DMS79 treated with DMSO at 0.1 percent for 48 hours (cell line): ENCODE data around the gene HES2.
A peak's percentile ranks its signal among the peaks of the same experiment; 100 is the strongest.
"Not testable (repeated sequence)": the region's sequence is repeated elsewhere in the genome, so short reads cannot be mapped to it uniquely, and the experiment has no call there.

Source experiments
- DNase-seq: peaks from one replicate; lab custom pipeline; 2025; lab: John Stamatoyannopoulos, UW

Gene HES2

GRCh38 chr1:6454856-6455751 lies 35.4 kb upstream of the HES2 start:
- no peak for DNase-seq

- not testable (repeated sequence) for DNase-seq
These were observed 34.5 kb upstream of the HES2 start for GRCh38 chr1:6453895-6454855.

GRCh38 chr1:6450943-6451373 lies 31.2 kb upstream of the HES2 start:
- no peak for DNase-seq

DNA sequence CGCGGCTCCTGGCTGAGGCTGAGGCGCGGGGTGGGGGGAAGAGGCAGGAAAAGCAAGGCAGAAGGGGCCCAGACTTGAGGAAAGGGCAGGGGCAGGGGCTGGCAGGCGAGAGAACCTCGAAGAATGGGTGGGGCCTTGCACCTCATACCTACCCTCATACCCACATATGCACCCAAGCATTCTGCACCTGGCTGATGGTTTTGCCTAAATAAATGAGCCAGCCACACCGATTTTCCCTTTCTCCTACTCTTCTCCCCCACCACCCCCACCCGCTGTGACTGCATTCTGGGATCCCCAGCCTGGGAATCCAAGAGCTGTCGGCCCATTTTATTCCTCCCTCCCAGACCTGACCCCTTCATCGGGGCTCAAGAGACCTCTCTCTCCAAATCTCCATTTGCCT lies 30.8 kb upstream of the HES2 start:
- DNase-seq = not testable (repeated sequence)

DNA sequence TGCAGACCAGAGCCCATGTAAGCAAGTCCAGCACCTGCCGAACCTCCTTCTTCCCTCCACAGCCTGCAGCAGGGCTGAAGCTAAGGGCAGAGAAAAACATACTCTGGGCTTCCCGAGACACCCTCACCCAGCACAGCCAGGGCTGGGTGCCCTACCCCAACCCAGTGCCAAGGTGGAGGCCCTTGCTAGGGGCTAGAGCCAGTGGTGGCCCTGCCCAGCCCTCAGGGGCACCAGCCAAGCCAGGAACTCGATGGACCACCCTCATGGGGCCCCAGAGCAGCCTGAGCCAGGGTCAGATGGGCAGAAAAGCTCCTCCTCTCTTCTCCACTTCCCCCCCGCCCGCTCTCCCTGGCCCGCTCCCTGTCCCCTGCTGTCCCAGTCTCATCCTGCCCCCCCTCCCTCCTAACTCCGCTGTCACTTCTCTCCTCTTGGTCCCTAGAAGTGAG lies 30.3 kb upstream of the HES2 start:
- DNase-seq = no peak

DNA sequence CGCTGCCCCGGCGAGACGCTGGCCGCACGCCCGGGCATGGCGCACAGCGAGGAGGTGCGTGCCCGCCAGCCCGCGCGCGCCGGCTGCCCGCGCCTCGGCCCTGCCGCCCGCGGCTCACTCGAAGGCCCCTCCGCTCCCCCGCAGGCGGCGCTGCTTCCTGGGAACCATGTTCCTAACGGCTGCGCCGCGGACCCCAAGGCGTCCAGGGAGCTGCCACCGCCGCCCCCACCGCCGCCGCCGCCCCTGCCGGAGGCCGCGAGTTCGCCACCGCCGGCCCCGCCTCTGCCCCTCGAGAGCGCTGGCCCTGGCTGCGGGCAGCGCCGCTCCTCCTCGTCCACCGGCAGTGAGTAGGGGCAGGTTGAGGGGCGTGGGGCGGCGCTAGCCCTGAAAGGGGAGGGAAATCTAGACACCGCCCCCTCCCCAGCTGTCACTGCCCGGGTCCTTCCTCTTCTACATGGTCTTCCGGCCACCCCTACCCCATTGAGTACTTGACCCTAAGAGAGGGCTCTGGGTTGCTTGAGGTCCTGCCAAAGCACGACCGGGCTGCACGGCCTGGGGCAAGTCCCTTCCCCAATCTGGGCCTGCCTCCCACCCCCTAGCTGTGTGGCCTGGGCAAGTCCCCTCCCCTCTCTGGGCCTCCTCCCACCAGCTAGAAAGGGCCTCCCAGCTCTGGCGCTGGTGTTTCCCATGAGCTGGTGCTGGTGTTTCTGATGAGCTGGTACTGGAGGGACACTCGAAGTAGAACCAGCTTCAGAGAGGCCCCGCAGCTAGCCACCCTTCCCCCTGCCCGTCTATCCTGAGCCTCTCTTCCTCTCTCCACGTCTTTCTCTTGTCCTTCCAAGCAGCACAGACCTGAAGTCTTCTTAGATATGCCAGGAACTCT lies 29.3 kb upstream of the HES2 start:
- peak; percentile 37 for DNase-seq

DNA sequence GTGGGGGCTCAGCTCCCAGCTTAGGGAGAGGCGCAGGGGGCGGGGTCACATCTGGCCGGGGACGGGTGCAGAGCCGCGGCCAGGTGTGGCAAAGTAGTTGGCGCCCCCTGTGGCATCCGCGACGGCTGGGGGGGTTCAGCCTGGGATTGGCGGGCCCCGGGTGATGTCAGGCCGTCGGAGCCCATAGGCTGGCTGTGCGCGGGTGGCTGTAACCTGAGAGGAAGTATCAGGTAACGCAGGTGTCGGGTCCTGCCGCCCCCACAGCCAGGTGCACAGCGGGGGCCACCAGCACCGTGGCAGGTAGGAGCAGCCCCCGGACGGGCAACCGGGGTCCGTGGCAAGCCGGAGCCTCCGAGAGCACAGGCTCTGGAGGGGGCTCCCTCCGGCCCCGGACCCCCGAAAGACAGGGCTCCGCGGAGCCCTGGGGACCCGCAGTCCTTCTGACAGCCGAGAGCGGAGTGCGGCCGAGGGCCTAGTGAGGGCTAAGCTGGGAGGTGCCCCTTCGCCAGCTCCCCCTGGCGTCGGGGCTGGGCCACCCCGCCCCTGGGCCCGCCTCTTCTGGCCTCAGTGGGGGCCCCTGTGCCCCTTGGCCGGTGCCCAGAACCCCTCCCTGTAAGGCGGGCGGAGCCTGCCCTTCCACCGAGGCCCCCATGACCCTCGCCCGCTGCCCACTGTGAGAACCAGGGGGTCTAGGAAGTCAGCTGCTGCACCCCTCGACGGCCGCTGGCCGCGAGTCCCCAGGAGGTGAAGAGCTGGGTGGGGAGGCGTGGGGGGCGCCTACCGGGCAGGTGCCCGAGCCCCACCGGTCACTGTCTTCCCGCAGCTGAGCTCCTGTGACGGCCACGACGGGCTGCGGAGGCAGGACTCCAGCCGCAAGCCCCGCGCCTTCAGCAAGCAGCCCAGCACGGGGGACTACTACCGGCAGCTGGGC lies 28.4 kb upstream of the HES2 start:
- DNase-seq = peak; percentile 96

DNA sequence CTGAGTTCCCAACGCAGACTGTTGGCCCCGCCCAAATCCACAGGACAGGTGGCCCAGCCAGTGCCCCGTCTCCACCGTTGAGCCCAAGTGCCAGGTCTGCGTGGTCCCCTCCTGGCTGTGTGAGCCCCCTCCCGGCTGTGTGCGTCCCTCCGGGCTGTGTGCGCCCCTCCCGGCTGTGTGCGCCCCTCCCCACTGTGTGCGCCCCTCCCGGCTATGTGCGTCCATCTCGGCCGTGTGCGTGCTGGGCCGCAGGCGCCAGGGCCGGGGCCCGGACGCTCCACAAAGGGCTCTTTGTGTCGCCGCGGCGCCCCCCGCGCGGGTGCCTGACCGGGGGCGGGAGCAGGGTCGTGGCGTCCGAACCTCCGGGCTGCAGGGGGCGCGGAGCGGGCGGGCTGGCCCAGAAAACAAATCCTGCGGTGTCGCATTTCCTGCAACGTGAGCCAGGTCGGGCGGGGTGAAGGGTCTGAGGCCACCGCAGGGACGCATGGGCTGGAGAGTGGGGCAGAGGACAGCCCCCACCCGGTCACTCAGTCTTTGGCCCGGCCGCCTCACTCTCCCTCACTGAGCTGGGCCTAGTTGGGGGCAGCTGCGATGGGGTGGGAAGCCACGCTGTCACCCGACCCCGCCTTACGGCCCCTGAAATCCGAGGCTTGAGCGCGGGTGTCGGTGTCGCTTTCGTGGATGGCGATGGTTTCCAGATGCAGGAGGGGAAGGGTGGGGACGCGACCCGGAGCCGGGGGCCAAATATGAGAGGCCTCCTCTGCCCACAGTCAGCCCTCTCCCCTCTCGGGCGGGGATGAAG lies 27.5 kb upstream of the HES2 start:
- peak; percentile 67 for DNase-seq

DNA sequence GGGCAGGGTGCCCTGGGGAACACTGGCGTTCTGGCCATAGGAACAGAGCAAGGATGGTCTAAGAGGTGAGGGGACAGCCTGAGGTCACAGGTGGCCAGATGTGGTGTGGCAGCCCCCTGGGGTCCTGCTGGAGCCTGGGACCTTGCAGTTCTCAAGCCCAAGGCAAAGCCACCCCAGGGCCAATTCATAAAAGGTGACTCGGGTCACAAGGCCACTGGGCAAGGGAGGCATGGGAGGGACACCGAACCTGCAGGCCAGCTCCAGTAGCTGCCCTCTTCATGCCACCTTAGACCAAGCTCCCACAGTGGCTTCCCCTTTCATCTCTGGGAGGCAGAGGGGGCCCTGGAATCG lies 26.9 kb upstream of the HES2 start:
- DNase-seq = no peak

GRCh38 chr1:6445929-6446328 lies 26.2 kb upstream of the HES2 start:
- DNase-seq = not testable (repeated sequence)

DNA sequence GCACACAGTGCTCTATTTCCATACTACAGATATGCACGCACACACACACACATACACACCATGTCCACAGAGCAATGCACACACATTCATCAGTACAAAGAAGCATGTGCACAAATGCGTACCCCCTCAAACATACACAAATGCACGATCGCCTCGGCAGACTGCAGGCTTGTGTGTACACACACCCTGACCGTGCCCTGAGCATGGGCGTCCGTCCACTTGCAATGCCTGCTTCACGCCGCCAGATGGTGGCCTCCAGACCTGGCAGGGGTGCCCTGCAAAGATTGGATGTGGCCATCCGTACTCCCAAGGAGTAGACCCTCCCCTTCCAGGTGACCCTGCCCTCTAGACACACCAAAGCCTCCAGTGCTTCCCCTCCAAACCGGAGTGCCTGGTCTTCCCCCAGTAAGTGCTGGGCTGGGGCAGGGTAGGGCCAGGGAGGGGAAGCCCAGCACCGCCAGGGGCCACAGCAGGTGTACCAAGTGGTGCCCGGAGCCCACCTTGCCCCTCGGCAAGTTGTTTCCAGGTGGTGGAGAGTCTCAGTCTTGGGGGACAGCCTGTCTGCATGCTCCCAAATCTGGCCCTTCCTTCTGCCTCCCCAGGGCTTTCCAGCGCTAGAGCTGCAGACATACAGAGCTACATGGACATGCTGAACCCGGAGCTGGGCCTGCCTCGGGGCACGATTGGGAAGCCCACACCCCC lies 25.5 kb upstream of the HES2 start:
- DNase-seq = no peak

- no peak for DNase-seq
These were observed 24.7 kb upstream of the HES2 start for GRCh38 chr1:6444377-6444776.

- DNase-seq = peak; percentile 55
These were observed 23.8 kb upstream of the HES2 start for GRCh38 chr1:6443339-6444115.

- DNase-seq = no peak
These were observed 21.9 kb upstream of the HES2 start for GRCh38 chr1:6441586-6441985.

DNA sequence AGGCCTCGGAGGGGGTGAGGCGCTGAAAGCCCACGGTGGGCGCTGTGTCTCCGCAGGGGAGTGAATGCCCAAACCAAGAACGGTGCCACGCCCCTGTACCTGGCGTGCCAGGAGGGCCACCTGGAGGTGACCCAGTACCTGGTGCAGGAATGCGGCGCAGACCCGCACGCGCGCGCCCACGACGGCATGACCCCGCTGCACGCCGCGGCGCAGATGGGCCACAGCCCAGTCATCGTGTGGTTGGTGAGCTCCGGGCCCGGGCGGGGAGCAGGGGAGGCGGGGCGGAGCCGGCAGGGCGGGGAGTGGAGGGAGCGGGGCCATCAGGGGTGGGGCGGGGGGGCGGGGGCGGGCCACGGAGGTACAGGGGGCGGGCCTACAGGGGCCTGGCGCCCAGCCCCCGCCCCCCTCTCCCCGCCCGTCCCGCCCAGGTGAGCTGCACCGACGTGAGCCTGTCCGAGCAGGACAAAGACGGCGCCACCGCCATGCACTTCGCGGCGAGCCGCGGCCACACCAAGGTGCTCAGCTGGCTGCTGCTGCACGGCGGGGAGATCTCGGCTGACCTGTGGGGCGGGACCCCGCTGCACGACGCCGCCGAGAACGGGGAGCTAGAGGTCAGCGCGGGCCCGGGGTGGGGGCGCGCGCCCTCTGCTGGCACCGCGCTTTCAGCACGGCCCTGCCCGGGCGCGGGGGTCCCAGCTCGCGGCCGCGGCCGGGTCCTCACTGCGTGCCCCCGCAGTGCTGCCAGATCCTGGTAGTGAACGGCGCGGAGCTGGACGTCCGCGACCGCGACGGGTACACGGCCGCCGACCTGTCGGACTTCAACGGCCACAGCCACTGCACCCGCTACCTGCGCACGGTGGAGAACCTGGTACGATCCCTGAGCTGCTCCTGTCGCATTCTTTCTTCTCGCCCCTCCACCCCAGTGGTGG lies 20.7 kb upstream of the HES2 start:
- DNase-seq = no peak

- peak; percentile 76 for DNase-seq
These were observed 18.4 kb upstream of the HES2 start for GRCh38 chr1:6438047-6438525.
